PFSK-1 (cell line): ENCODE measurements around the gene BMERB1.

ENCODE experiments used
- FOXP2 ChIP-seq: optimal IDR thresholded peaks from 2 replicates; pipeline ENCODE3; 2011; ENCODE audit warnings: borderline replicate concordance, control low read depth, inconsistent platforms; ENCODE audit not compliant: insufficient read depth; ENCODE audit errors: extremely low read length, extremely low read depth
- POLR2AphosphoS5 ChIP-seq: IDR thresholded peaks from 2 replicates; pipeline ENCODE4 v1.6.1; 2012; ENCODE audit warnings: low read depth, mild to moderate bottlenecking, control low read depth, low read length, moderate library complexity
- SIN3A ChIP-seq: IDR thresholded peaks from 2 replicates; pipeline ENCODE4 v1.6.1; 2012; ENCODE audit warnings: mild to moderate bottlenecking, low read length, moderate library complexity, borderline replicate concordance; ENCODE audit not compliant: insufficient read depth
- TAF1 ChIP-seq: IDR thresholded peaks from 2 replicates; pipeline ENCODE4 v1.6.1; 2012; ENCODE audit warnings: low read length, control low read depth, borderline replicate concordance; ENCODE audit not compliant: insufficient read depth
- TF ChIP-seq, protein P1 (sequence below), 2 experiments: IDR thresholded peaks; 2 replicates each; pipeline versions ENCODE4 v1.6.1 to v1.8.0; 2011 to 2012; ENCODE audit warnings: low read depth in 2 of 2, low read length in 2 of 2, control low read depth in 1 of 2, inconsistent platforms in 1 of 2, mild to moderate bottlenecking in 1 of 2, moderate library complexity in 1 of 2; ENCODE audit not compliant: insufficient read depth in 1 of 2

BMERB1 gene

DNA sequence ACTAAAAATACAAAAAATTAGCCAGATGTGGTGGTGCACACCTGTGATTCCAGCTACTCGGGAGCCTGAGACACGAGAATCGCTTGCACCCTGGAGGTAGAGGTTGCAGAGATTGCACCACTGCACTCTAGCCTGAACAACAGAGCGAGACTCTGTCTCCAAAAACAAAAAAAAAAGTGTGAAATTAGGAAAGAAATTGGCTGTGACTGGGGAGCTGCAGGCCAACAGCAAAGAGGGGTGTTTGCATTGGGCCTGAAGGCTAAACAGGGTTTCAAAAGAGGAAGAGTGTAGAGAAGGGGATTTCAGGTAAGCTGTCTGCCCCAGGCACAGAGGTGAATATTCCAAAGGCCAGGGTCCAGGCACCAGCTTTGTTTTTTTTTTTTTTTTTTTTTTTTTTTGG lies 9.4 kb downstream of the BMERB1 start:
- TF ChIP-seq TAF1 (no peak), POLR2AphosphoS5 (no peak), FOXP2 (no peak), SIN3A (no peak)
- TF ChIP-seq, protein P1, sequence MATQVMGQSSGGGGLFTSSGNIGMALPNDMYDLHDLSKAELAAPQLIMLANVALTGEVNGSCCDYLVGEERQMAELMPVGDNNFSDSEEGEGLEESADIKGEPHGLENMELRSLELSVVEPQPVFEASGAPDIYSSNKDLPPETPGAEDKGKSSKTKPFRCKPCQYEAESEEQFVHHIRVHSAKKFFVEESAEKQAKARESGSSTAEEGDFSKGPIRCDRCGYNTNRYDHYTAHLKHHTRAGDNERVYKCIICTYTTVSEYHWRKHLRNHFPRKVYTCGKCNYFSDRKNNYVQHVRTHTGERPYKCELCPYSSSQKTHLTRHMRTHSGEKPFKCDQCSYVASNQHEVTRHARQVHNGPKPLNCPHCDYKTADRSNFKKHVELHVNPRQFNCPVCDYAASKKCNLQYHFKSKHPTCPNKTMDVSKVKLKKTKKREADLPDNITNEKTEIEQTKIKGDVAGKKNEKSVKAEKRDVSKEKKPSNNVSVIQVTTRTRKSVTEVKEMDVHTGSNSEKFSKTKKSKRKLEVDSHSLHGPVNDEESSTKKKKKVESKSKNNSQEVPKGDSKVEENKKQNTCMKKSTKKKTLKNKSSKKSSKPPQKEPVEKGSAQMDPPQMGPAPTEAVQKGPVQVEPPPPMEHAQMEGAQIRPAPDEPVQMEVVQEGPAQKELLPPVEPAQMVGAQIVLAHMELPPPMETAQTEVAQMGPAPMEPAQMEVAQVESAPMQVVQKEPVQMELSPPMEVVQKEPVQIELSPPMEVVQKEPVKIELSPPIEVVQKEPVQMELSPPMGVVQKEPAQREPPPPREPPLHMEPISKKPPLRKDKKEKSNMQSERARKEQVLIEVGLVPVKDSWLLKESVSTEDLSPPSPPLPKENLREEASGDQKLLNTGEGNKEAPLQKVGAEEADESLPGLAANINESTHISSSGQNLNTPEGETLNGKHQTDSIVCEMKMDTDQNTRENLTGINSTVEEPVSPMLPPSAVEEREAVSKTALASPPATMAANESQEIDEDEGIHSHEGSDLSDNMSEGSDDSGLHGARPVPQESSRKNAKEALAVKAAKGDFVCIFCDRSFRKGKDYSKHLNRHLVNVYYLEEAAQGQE (IDR thresholded peaks at IDR 0.05; ENCODE audit: insufficient read depth in 1 of 2, low read depth in 2 of 2, low read length in 2 of 2), result no peak

DNA sequence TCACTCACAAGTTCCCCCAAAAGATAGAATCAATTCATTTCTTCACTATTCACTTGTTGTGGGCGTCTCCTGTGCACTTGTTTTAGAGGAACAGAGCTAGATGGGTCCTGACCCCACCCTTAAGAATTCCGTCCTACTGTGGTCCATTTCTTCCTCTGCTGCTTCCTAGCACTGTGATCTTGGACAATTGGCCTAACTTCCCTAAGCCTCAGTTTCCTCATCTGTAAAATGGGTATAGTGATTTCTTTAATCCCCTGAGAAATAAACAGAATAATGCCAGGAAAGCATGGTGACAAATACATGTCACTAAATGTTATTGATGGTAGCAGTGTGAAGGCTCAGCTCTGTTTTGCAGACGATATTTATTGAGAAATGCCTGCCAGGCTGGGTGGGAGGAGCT lies 9.9 kb downstream of the BMERB1 start:
- TF ChIP-seq, protein P1 (IDR thresholded peaks at IDR 0.05; ENCODE audit: insufficient read depth in 1 of 2, low read depth in 2 of 2, low read length in 2 of 2), result no peak
- no peak for TF ChIP-seq FOXP2
- TF ChIP-seq TAF1, result no peak
- no peak for TF ChIP-seq POLR2AphosphoS5
- no peak for TF ChIP-seq SIN3A

DNA sequence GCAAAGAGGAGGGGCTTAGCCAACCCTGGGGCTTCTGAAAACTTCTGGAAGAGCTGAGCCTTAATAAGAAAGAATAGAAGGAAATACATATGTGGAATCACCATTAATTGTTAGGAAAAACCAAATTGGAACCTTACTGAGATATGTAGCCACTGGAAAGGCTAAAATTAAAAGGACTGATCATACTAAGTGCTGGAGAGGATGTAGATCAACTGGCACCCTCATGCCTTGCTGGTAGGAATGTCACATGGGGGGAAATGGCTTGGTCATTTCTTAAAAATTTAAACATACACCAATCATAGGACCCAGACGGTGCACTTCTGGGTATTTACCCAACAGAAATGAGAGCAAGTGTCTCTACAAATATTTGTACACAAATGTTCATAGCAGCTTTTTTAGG lies 11.1 kb downstream of the BMERB1 start:
- TF ChIP-seq FOXP2 (no peak), TAF1 (no peak), SIN3A (no peak), POLR2AphosphoS5 (no peak)
- TF ChIP-seq, protein P1 (IDR thresholded peaks at IDR 0.05; ENCODE audit: insufficient read depth in 1 of 2, low read depth in 2 of 2, low read length in 2 of 2), result no peak

DNA sequence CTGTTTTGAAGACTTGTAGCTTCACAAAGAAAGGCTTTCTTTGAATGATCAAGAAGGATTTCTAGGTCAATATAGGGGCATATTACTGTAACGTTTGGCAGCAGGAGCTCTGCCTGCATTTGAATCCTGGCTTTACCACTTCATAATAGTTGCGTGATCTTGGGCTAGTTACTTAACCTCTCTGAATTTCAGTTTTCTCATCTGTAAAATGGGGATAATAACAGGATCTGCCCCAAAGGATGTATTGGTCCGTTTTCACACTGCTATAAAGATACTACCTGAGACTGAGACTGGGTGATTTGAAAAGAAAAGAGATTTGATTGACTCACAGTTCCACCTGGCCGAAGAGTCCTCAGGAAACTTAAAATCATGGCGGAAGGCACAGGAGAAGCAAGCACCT lies 12.5 kb downstream of the BMERB1 start:
- no peak for TF ChIP-seq POLR2AphosphoS5
- no peak for TF ChIP-seq SIN3A
- TF ChIP-seq FOXP2, result no peak
- TF ChIP-seq, protein P1 (IDR thresholded peaks at IDR 0.05; ENCODE audit: insufficient read depth in 1 of 2, low read depth in 2 of 2, low read length in 2 of 2), result no peak
- TF ChIP-seq TAF1, result no peak

DNA sequence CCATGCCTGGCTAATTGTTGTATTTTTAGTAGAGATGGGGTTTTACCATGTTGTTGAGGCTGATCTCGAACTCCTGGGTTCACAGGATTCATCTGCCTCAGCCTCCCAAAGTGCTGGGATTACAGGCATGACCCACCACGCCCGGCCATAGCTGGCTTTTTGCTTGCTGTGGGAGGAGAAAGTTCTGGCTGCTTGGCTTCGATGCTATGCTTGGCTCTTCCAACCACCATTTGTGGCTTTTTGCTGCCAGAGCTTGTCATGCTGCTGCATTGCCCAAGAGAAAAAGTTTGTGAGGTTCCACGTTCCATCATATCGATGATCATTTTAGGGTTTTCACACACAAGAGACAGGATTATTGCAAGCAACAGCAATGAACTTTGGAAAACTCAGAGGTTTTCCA lies 16.2 kb downstream of the BMERB1 start:
- no peak for TF ChIP-seq SIN3A
- no peak for TF ChIP-seq FOXP2
- no peak for TF ChIP-seq TAF1
- TF ChIP-seq POLR2AphosphoS5, result no peak
- TF ChIP-seq, protein P1 (IDR thresholded peaks at IDR 0.05; ENCODE audit: insufficient read depth in 1 of 2, low read depth in 2 of 2, low read length in 2 of 2), result no peak
